H9 (cell line): ENCODE results near the gene THSD4. TPM values are rescaled to one million over a fixed set of nuclear protein-coding genes. Genes with fewer than 3 reads are reported as not detected.

Experiments used
- DNase-seq: peaks from one replicate; pipeline ENCODE4 v3.0.0-alpha.2; 2017
- H2AFZ ChIP-seq: one replicate; pipeline ENCODE4 v1.6.1; 2013; ENCODE audit warnings: mild to moderate bottlenecking, low read length, control low read depth, moderate library complexity
- H2AK5ac ChIP-seq: 2 replicates; pipeline ENCODE4 v1.6.1; 2013; ENCODE audit warnings: low read length, control low read depth, mixed read lengths; ENCODE audit not compliant: insufficient read length
- H2BK120ac ChIP-seq: one replicate; pipeline ENCODE4 v1.6.1; 2013; ENCODE audit warnings: low read depth, mild to moderate bottlenecking, low read length, control low read depth, inconsistent platforms; ENCODE audit not compliant: poor library complexity, severe bottlenecking
- H2BK12ac ChIP-seq: 2 replicates; pipeline ENCODE4 v1.6.1; 2013; ENCODE audit warnings: low read length, control low read depth, mixed read lengths, low read depth; ENCODE audit not compliant: insufficient read length
- H2BK15ac ChIP-seq: 2 replicates; pipeline ENCODE4 v1.6.1; 2013; ENCODE audit warnings: low read depth, low read length, control low read depth
- H2BK20ac ChIP-seq: one replicate; pipeline ENCODE4 v1.6.1; 2013; ENCODE audit warnings: low read depth, mild to moderate bottlenecking, low read length, control low read depth, inconsistent platforms; ENCODE audit not compliant: poor library complexity, severe bottlenecking
- H2BK5ac ChIP-seq: 2 replicates; pipeline ENCODE4 v1.6.1; 2013; ENCODE audit warnings: low read length, control low read depth, mixed read lengths; ENCODE audit not compliant: insufficient read length
- H3K14ac ChIP-seq: 2 replicates; pipeline ENCODE4 v1.6.1; 2013; ENCODE audit warnings: low read length, control low read depth; ENCODE audit not compliant: insufficient read depth
- H3K18ac ChIP-seq: 2 replicates; pipeline ENCODE4 v1.6.1; 2013; ENCODE audit warnings: low read depth, mild to moderate bottlenecking, mixed read lengths, low read length, control low read depth; ENCODE audit not compliant: insufficient read length
- H3K23ac ChIP-seq: 2 replicates; pipeline ENCODE4 v1.6.1; 2013; ENCODE audit warnings: low read length, control low read depth, mixed read lengths, low read depth; ENCODE audit not compliant: insufficient read length
- H3K23me2 ChIP-seq: 2 replicates; pipeline ENCODE4 v1.6.1; 2013; ENCODE audit warnings: low read depth, mild to moderate bottlenecking, mixed read lengths, low read length, control low read depth; ENCODE audit not compliant: insufficient read length, poor library complexity, severe bottlenecking
- H3K27ac ChIP-seq: 2 replicates; pipeline ENCODE4 v1.5.1; 2013; ENCODE audit warnings: low read length, control low read depth, mixed read lengths, low read depth; ENCODE audit not compliant: insufficient read length
- H3K27me3 ChIP-seq: 2 replicates; pipeline ENCODE4 v1.6.1; 2013; ENCODE audit warnings: low read length, control low read depth, inconsistent platforms; ENCODE audit not compliant: insufficient read depth
- H3K4ac ChIP-seq: 2 replicates; pipeline ENCODE4 v1.6.1; 2013; ENCODE audit warnings: low read depth, mild to moderate bottlenecking, control low read depth, inconsistent platforms, low read length, moderate library complexity
- H3K4me1 ChIP-seq: 2 replicates; pipeline ENCODE4 v1.6.1; 2013; ENCODE audit warnings: low read length, control low read depth, inconsistent platforms; ENCODE audit not compliant: insufficient read depth
- H3K4me2 ChIP-seq: 2 replicates; pipeline ENCODE4 v1.6.1; 2013; ENCODE audit warnings: low read length, control low read depth, mixed read lengths; ENCODE audit not compliant: insufficient read length, insufficient read depth
- H3K56ac ChIP-seq: 2 replicates; pipeline ENCODE4 v1.6.1; 2013; ENCODE audit warnings: low read depth, mild to moderate bottlenecking, mixed read lengths, low read length, control low read depth; ENCODE audit not compliant: insufficient read length
- H3K79me1 ChIP-seq: 2 replicates; pipeline ENCODE4 v1.6.1; 2013; ENCODE audit warnings: low read depth, mild to moderate bottlenecking, moderate library complexity, low read length, control low read depth, inconsistent platforms; ENCODE audit not compliant: insufficient read depth, poor library complexity, severe bottlenecking
- H3K79me2 ChIP-seq: 2 replicates; pipeline ENCODE4 v1.6.1; 2013; ENCODE audit warnings: low read length, control low read depth, inconsistent platforms; ENCODE audit not compliant: insufficient read depth
- H3K9ac ChIP-seq: 2 replicates; pipeline ENCODE4 v1.6.1; 2013; ENCODE audit warnings: low read length, control low read depth, mixed read lengths; ENCODE audit not compliant: insufficient read length; ENCODE audit errors: extremely low read depth
- H3K9me3 ChIP-seq: one replicate; pipeline ENCODE4 v1.6.1; 2013; ENCODE audit warnings: low read depth, low read length, inconsistent platforms; ENCODE audit not compliant: control insufficient read depth
- H3T11ph ChIP-seq: one replicate; pipeline ENCODE4 v1.6.1; 2013; ENCODE audit warnings: mild to moderate bottlenecking, low read length, control low read depth, inconsistent platforms
- H4K20me1 ChIP-seq: one replicate; pipeline ENCODE4 v1.6.1; 2013; ENCODE audit not compliant: control insufficient read depth, insufficient read length, insufficient read depth
- H4K5ac ChIP-seq: 2 replicates; pipeline ENCODE4 v1.6.1; 2013; ENCODE audit warnings: low read depth, mild to moderate bottlenecking, mixed read lengths, low read length, control low read depth; ENCODE audit not compliant: insufficient read length
- H4K8ac ChIP-seq: replicated peaks from 2 replicates; pipeline ENCODE4 v1.6.1; 2013; ENCODE audit warnings: low read length, control low read depth, mixed read lengths, low read depth; ENCODE audit not compliant: insufficient read length
- H4K91ac ChIP-seq: 2 replicates; pipeline ENCODE4 v1.6.1; 2013; ENCODE audit warnings: low read depth, mild to moderate bottlenecking, moderate library complexity, mixed read lengths, low read length, control low read depth; ENCODE audit not compliant: insufficient read length
- H3K27ac Mint-ChIP-seq, 3 experiments: 2 replicates in 2 of 3; 3 replicates in 1 of 3; pipeline ENCODE4 v1.8.0; 2020 to 2021; ENCODE audit warnings: mixed read lengths in 3 of 3, mild to moderate bottlenecking in 1 of 3, moderate library complexity in 1 of 3
- H3K27me3 Mint-ChIP-seq: 2 replicates; pipeline ENCODE4 v1.8.0; 2021; ENCODE audit warnings: low read depth, mild to moderate bottlenecking, moderate library complexity, mixed read lengths
- H3K36me3 Mint-ChIP-seq, 3 experiments: 2 replicates in 2 of 3; 3 replicates in 1 of 3; pipeline ENCODE4 v1.8.0; 2020 to 2021; ENCODE audit warnings: low read depth in 3 of 3, mixed read lengths in 3 of 3; ENCODE audit not compliant: insufficient read depth in 1 of 3
- H3K4me1 Mint-ChIP-seq, 2 experiments: 2 replicates each; pipeline ENCODE4 v1.8.0; 2020; ENCODE audit warnings: mixed read lengths in 2 of 2
- H3K4me3 Mint-ChIP-seq, 2 experiments: 2 replicates in 1 of 2; 3 replicates in 1 of 2; pipeline ENCODE4 v1.8.0; 2020 to 2021; ENCODE audit warnings: mild to moderate bottlenecking in 2 of 2, mixed read lengths in 2 of 2, moderate library complexity in 1 of 2
- H3K9me3 Mint-ChIP-seq, 2 experiments: 2 replicates in 1 of 2; 3 replicates in 1 of 2; pipeline ENCODE4 v1.8.0; 2020; ENCODE audit warnings: mild to moderate bottlenecking in 2 of 2, mixed read lengths in 2 of 2, moderate library complexity in 1 of 2
- CTCF ChIP-seq: fragments of 200-600 bp; sonication (generic); conservative IDR thresholded peaks from 3 replicates; pipeline ENCODE4 v1.8.0; 2021; ENCODE audit warnings: antibody characterized with exemption, mild to moderate bottlenecking
- WGBS: extraction: QIAGEN DNeasy Blood & Tissue Kit; methylation state at CpG from one replicate; pipeline ENCODE4 v1.1.7; 2013; ENCODE audit warnings: missing lambda C conversion rate, low lambda C conversion rate, mixed read lengths; ENCODE audit not compliant: insufficient read length; ENCODE audit errors: extremely low coverage; 5-methylcytosine and 5-hydroxymethylcytosine counted together
- total RNA-seq: library from RNA; stranded (reverse); gene quantifications from 2 replicates; pipeline ENCODE4 v1.2.1, GENCODE V29; 2021

The THSD4 gene
- total RNA-seq, 1 experiment from 2014 or later = 5.5 TPM

- no peak overlapping the region for H2BK120ac ChIP-seq
- peaks cover 10% of the 10 kb centered on the region; the same call in 1 of the 2 replicates for H3K27me3 ChIP-seq
- no peaks in the 10 kb centered on the region for H3K23me2 ChIP-seq
- H3K14ac ChIP-seq = no peak overlapping the region
- H4K20me1 ChIP-seq = no peaks in the 10 kb centered on the region
- no peak overlapping the region for H2BK15ac ChIP-seq
- no peak overlapping the region for H3K4me3 Mint-ChIP-seq
- H2BK5ac ChIP-seq = no peak overlapping the region
- H2BK20ac ChIP-seq = no peak overlapping the region
- H3K18ac ChIP-seq = no peak overlapping the region
- H3K4ac ChIP-seq = no peak overlapping the region
- TF ChIP-seq CTCF = no peak
- no peak overlapping the region for H2AK5ac ChIP-seq
- no peaks in the 10 kb centered on the region for H3K79me1 ChIP-seq
- peaks cover 3 to 22% (median 6%) of the 10 kb centered on the region in 3 experiments; a peak in 5 of 7 replicates for H3K36me3 Mint-ChIP-seq
- H4K5ac ChIP-seq = no peak overlapping the region
- no peak overlapping the region for H3K9ac ChIP-seq
- H3K27ac Mint-ChIP-seq = no peak overlapping the region
- no peak overlapping the region for H3T11ph ChIP-seq
- H3K4me2 ChIP-seq = no peak overlapping the region
- H3K9me3 ChIP-seq = no peaks in the 10 kb centered on the region
- no CpG with 5 or more reads among the region's 1 CpG for WGBS
- H2BK12ac ChIP-seq = no peak overlapping the region
- H3K4me1 ChIP-seq = peaks cover 9% of the 10 kb centered on the region; the same call in 1 of the 2 replicates
- peaks cover 22 to 27% of the 10 kb centered on the region in 2 experiments for H3K9me3 Mint-ChIP-seq
- no peaks in the 10 kb centered on the region for H3K79me2 ChIP-seq
- no peak overlapping the region for H4K8ac ChIP-seq
- no peak overlapping the region for H3K56ac ChIP-seq
- no peak overlapping the region for H3K27ac ChIP-seq
- H3K4me1 Mint-ChIP-seq = peaks cover 19 to 21% of the 10 kb centered on the region in 2 experiments
- no peak for DNase-seq
- H3K27me3 Mint-ChIP-seq = peaks cover 90% of the 10 kb centered on the region
- no peak overlapping the region for H2AFZ ChIP-seq
- H4K91ac ChIP-seq = no peak overlapping the region
- H3K23ac ChIP-seq = no peak overlapping the region
Observed at GRCh38 chr15:71089801-71090200, 25.5 kb upstream of the THSD4 start.
